SU-DHL-6 (cell line): ENCODE measurements around the gene CDPF1.

Experiments
- CTCF ChIP-seq: fragments of 200-600 bp; sonication (generic); IDR thresholded peaks from one replicate; pipeline ENCODE4 v1.5.1; 2017; ENCODE audit warnings: antibody characterized with exemption, mild to moderate bottlenecking, low read length, moderate library complexity; ENCODE audit not compliant: insufficient read depth, poor library complexity, severe bottlenecking
- EZH2phosphoT487 ChIP-seq: fragments of 200-600 bp; sonication (generic), shearing (Covaris generic); conservative IDR thresholded peaks from 2 replicates; pipeline ENCODE4 v1.6.1; 2018; ENCODE audit warnings: mild to moderate bottlenecking, antibody characterized with exemption, low read length, moderate library complexity, mixed read lengths

- TF ChIP-seq CTCF, result no peak
- no peak for TF ChIP-seq EZH2phosphoT487
These were observed 9.2 kb downstream of the CDPF1 start for GRCh38 chr22:46240907-46241306.
